ENCODE data around the gene TRAPPC10. TPM values are rescaled to one million over a fixed set of nuclear protein-coding genes. Genes with fewer than 3 reads are reported as not detected.

TRAPPC10 gene
- total and polyA plus RNA-seq, 7 donors, result 8.4 to 27.3 (median 19.6) TPM

DNA sequence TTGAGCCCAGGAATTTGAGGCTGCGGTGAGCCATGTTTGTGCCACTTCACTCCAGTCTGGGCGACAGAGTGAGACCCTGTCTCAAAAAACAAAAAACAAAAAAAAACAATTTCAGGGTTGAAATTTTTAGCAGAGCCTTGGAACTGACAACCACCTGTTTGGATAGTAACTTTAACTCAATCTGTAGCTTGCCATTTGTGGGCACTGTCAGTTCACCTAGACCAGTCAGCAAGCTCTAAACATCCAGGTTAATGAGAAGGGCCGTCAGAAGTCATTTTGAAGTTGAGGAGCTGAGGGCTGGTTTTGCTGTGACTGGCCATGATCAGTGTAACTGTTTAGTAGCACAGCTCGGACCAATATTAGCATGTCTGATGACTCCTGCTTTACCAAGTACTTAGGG lies 8.4 kb downstream of the TRAPPC10 start:
- no peaks in the 10 kb centered on the region for H3K36me3 ChIP-seq
- TF ChIP-seq POLR2AphosphoS5 (IDR thresholded peaks at IDR 0.05) (no peak), EP300 (IDR thresholded peaks at IDR 0.05) (no peak), POLR2A (IDR thresholded peaks at IDR 0.05) (no peak)
- TF ChIP-seq, protein P1, sequence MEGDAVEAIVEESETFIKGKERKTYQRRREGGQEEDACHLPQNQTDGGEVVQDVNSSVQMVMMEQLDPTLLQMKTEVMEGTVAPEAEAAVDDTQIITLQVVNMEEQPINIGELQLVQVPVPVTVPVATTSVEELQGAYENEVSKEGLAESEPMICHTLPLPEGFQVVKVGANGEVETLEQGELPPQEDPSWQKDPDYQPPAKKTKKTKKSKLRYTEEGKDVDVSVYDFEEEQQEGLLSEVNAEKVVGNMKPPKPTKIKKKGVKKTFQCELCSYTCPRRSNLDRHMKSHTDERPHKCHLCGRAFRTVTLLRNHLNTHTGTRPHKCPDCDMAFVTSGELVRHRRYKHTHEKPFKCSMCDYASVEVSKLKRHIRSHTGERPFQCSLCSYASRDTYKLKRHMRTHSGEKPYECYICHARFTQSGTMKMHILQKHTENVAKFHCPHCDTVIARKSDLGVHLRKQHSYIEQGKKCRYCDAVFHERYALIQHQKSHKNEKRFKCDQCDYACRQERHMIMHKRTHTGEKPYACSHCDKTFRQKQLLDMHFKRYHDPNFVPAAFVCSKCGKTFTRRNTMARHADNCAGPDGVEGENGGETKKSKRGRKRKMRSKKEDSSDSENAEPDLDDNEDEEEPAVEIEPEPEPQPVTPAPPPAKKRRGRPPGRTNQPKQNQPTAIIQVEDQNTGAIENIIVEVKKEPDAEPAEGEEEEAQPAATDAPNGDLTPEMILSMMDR (IDR thresholded peaks at IDR 0.05), result no peak
- H3K4me1 ChIP-seq, result peaks cover 0 to 40% (median 29%) of the 10 kb centered on the region in 4 donors
- H3K4me3 ChIP-seq, result no peak overlapping the region
- intact Hi-C loops (cut with DNase I), result no loop called here
- H3K9me3 ChIP-seq, result no peaks in the 10 kb centered on the region
- no peaks in the 10 kb centered on the region for H3K27me3 ChIP-seq
- H3K27ac ChIP-seq, result peak overlapping the region in 2 of 4 donors; percentile 44 to 55
- DNase-seq, result no peak
- WGBS, 2 donors, result 85 to 86% methylated on average over 4 of the region's 4 CpGs

DNA sequence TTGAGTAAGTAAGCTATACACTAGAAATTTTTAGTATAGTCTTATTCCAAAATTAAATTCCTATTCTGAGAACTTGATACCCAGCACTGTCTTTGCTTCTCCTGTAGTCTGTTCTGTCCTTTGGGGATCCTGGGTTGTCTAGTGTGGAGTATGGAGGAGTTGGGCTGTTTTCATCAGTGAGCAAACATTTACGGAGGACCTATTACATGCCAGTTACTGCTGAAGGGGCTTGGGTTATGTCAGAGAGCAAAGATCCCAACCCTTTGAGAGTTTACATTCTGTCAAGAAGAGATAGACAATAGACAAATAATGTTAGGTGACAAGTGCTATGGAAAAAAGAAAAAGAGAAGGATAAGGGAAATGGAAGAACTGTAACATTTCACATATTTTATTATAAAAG lies 9.0 kb downstream of the TRAPPC10 start:
- Histone ChIP-seq H3K4me3 (no peak overlapping the region), H3K36me3 (no peaks in the 10 kb centered on the region), H3K27me3 (no peaks in the 10 kb centered on the region), H3K4me1 (peaks cover 0 to 40% (median 33%) of the 10 kb centered on the region in 4 donors), H3K27ac (peak overlapping the region in 3 of 4 donors; percentile 30 to 55 (median 44)), H3K9me3 (no peaks in the 10 kb centered on the region)
- TF ChIP-seq POLR2A (IDR thresholded peaks at IDR 0.05) (no peak), POLR2AphosphoS5 (IDR thresholded peaks at IDR 0.05) (no peak), EP300 (IDR thresholded peaks at IDR 0.05) (no peak)
- TF ChIP-seq, protein P1 (IDR thresholded peaks at IDR 0.05), result no peak
- intact Hi-C loops (cut with DNase I), result no loop called here
- WGBS, 2 donors, result 77 to 81% methylated on average over 1 of the region's 1 CpG
- DNase-seq, result no peak

DNA sequence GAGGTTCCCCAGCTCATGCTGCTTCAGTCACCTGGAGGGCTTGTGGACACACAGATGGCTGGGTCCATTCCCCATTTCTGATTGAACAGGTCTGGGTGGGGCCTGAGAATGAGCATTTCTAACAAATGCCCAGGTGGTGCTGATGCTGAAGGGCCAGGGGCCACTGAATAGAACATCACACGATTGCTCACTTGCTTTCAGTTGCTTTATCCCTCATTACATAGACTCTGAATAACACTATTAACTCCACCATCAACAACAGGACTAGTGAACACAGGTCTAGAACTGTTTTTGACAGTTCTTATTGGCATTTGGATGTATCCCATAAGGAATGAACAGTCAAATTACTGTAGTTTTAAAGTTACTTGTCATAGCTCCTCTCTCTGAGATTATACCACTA lies 12.1 kb downstream of the TRAPPC10 start:
- Histone ChIP-seq H3K9me3 (no peaks in the 10 kb centered on the region), H3K4me3 (no peak overlapping the region), H3K4me1 (peaks cover 0 to 41% (median 36%) of the 10 kb centered on the region in 4 donors), H3K27ac (peak overlapping the region in 3 of 4 donors; percentile 41 to 61 (median 60)), H3K27me3 (no peaks in the 10 kb centered on the region), H3K36me3 (no peaks in the 10 kb centered on the region)
- no peak for DNase-seq
- TF ChIP-seq, protein P1 (IDR thresholded peaks at IDR 0.05), result no peak
- WGBS, 2 donors, result 65 to 74% methylated on average over 1 of the region's 1 CpG
- intact Hi-C loops (cut with DNase I), result no loop called here

DNA sequence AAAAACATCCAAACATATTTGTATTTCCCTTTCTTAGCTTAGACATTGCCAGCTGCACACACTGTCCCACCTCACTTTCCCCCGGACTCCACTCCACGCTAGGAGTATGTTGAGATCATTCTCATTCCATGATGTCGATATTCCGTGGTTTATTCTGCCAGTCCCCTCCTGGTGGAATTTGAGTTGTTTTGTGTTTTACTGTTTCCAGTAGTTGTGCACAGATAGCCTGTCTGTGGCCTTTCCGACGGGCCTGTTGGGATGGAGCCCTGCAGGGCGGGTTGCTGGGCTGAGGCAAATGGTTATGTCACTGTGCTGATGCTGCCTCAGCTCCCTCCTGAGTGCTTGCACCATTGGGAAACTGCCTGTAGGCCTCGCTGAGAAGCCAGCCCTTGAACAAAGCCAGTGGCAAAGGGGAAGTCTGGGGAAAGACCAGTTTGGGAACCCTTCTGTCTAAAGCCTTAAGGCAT lies 12.8 kb downstream of the TRAPPC10 start:
- 69 to 82% methylated on average over 8 of the region's 8 CpGs for WGBS, 2 donors
- no peaks in the 10 kb centered on the region for H3K27me3 ChIP-seq
- H3K36me3 ChIP-seq, result no peaks in the 10 kb centered on the region
- no peaks in the 10 kb centered on the region for H3K9me3 ChIP-seq
- H3K4me3 ChIP-seq, result no peak overlapping the region
- peak; percentile 85 for DNase-seq
- intact Hi-C loops (cut with DNase I), result no loop called here
- TF ChIP-seq POLR2AphosphoS5 (IDR thresholded peaks at IDR 0.05) (peak in 1 of 4 donors; percentile 4), POLR2A (IDR thresholded peaks at IDR 0.05) (no peak), EP300 (IDR thresholded peaks at IDR 0.05) (no peak)
- H3K27ac ChIP-seq, result peak overlapping the region; percentile 41 to 61 (median 58)
- H3K4me1 ChIP-seq, result peaks cover 0 to 41% (median 35%) of the 10 kb centered on the region in 4 donors

DNA sequence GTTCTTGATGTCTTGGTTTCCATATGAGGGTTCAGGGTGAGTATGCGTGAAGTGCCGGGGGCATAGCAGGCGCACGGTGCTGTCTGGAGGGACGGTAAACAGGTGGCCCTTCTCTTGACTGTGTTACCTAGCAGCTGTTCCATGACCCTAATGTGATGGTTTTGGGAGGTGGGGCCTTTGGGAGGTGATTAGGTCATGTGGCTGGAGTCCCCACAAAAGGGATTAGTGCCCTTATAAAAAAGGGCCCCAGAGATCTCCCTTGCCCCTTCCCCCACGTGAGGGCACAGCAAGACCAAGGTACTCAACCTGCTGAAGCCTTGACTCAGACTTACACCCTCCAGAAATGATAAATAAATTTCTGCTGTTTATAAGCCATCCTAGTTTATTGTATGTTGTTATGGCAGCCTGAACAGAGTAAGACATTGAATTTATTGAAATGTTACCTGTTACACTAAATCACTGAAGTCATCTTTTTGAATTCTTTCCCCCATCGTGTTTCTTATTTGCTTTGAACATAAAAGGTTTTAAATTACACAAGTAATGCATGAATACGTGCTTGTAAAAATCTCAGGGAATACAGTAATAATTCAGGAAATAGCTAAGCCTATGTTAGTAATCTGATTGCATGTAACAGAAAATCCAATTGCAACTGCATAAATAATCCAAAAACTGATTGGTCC lies 15.6 kb downstream of the TRAPPC10 start:
- no peak overlapping the region for H3K4me3 ChIP-seq
- no peak for DNase-seq

More for the DNA sequence above, 15.6 kb downstream of the TRAPPC10 start:
- intact Hi-C loops (cut with DNase I), result no loop called here
- Histone ChIP-seq H3K9me3 (no peaks in the 10 kb centered on the region), H3K27me3 (no peaks in the 10 kb centered on the region), H3K27ac (no peak overlapping the region), H3K36me3 (peaks cover 0 to 4% (median 0%) of the 10 kb centered on the region in 4 donors), H3K4me1 (peaks cover 0 to 26% (median 21%) of the 10 kb centered on the region in 4 donors)
- TF ChIP-seq EP300 (IDR thresholded peaks at IDR 0.05), result no peak
- TF ChIP-seq POLR2AphosphoS5 (IDR thresholded peaks at IDR 0.05), result no peak
- no peak for TF ChIP-seq POLR2A (IDR thresholded peaks at IDR 0.05)
- TF ChIP-seq, protein P1 (IDR thresholded peaks at IDR 0.05), result no peak
- WGBS, 2 donors, result 87 to 90% methylated on average over 8 of the region's 8 CpGs
